ENCODE data around the gene ALOX5.

The ALOX5 gene

GRCh38 chr10:45421221-45422097 lies 47.4 kb downstream of the ALOX5 start:
- TF ChIP-seq CTCF (IDR thresholded peaks at IDR 0.05) = no peak

DNA sequence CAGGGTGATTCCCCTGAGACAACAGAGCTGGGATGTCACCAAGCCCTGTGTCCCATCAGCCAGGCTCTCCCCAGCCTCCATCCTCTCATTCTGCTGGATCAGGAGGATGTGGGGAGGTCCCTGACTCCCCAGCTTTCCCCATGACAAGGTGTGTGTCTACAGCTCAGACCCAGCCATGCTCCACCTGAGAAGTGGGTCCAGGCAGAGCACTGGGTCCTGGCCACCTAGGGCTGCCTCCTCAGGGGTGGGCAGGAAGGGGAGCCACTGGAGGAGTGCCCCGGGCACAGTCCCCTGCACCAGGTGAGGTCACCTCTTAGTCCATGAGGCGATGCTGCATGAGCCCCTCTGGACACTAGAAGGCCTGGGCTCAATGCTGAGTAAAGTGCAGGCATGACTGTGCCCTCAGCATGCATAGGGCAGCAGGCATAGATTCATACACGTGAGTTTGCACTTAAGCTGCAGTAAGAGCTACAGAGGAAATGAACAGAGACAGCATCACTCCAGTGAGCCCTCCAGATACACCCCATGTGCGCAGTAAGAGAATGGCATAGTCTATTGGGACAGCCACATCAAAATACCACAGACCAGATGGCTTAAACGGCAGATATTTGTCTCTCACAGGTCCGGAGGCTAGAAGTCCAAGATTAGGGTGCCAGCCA lies 48.3 kb downstream of the ALOX5 start:
- no peak for TF ChIP-seq CTCF (IDR thresholded peaks at IDR 0.05)

DNA sequence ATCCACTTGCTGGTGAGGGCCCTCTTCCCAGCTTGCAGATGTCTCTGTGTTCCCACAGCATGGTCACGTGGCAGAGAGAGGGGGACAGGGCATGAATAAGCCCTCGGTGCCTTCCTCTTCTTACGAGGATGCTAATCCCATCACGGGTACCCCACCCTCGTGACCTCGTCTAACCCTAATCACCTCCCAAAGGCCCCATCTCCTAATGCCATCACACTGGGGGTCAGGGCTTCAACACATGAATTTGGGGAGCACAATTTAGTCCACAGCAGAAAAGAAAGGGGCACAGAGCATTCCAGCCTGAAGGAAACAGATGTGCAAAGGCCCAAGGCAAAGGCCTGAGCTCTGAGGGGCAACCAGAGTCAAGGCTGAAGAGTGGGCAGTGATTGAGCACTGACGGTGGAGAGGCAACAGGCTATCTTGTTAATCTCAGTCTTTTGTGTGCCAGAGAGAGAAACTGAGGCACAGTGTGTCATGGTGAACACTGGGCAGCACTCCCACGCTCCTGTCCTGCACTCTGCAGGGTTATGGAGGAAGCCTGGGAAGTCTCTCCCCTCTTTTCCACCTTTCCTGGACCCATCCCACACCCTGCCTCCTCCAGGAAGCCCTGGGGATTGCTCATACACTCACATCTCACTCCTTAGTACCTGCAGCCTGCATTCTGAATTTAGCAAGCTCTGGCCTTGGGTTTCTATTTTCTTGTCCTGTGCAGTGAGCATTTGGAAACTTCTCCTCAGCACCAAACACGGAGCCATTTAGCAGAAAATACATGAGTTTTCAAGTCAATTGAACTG lies 49.0 kb downstream of the ALOX5 start:
- no peak for TF ChIP-seq CTCF (IDR thresholded peaks at IDR 0.05)

DNA sequence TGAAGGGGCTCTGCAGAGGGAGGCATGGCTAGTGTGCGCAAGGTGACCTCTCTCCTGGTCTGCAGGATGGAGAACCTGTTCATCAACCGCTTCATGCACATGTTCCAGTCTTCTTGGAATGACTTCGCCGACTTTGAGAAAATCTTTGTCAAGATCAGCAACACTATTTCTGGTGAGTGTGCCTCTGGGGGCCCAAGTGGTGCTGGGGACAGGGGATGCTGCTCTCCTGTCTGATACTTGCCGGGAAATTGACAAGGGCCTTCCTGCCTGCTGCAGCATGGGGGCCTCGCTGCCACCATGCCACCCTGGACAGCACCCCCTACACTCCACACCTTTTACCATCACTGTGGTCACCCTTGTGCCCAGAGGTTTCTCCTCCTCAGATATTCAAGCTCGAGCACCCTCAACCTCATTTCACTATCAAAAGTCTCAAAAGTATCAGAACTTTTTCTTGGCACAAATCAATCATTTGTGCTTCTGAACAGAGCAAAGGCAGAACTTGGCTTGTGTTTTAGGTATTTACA lies 50.0 kb downstream of the ALOX5 start:
- TF ChIP-seq CTCF (IDR thresholded peaks at IDR 0.05) = no peak

- no peak for TF ChIP-seq CTCF (IDR thresholded peaks at IDR 0.05)
These were observed 50.8 kb downstream of the ALOX5 start for GRCh38 chr10:45424668-45425404.

- no peak for TF ChIP-seq CTCF (IDR thresholded peaks at IDR 0.05)
These were observed 51.9 kb downstream of the ALOX5 start for GRCh38 chr10:45425621-45426563.

All from LNCAP (cell line).